8988T (cell line): ENCODE data around the gene CLN6.
"Not testable (repeated sequence)": the region's sequence is repeated elsewhere in the genome, so short reads cannot be mapped to it uniquely, and the experiment has no call there.

Source experiments
- DNase-seq: peaks from one replicate; pipeline ENCODE4 v3.0.0; 2011

CLN6 gene

GRCh38 chr15:68252925-68253534, 23.5 kb upstream of the CLN6 start:
- DNase-seq: no peak

- DNase-seq: no peak
Observed at GRCh38 chr15:68249058-68249713, 19.7 kb upstream of the CLN6 start.

GRCh38 chr15:68244235-68244634, 14.7 kb upstream of the CLN6 start:
- no peak for DNase-seq

DNA sequence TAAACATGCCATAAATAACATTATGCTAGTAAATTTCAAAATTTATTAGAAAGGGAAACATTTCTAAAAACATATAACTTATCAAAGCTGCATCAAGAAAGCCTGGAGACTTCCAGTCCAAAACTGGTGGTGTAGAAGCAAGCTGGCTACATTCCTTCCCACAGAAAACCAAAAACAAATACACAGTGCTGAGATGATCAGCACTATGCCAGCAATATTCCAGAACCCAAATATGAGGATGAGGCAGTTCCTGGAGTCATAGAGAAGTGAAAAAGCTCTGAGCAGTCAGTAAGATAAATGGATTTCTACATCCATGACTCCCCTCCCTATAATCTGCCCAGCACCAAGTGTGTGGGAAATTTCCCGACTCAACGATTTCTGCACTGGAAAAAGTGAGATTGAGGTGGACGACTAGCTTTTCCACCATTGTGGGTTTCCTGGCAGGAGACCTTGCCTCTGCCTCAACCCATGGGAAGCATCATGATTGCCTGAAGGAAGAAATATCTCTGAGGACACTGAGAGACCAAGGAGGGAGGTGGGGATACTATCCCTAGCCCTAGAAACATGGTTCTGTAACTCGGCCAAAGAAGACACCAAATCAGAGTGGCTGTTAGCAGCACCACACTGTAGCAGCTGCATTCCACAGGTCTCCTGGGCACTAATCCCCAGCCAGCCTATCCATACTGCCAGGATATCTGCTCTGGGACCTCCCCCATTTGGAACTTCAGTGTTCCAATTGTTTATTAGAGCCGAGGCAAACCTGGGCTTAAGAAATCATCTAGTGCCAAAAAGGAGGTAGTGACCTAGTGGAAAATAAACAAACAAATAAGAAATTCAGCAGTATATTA, 11.8 kb upstream of the CLN6 start:
- DNase-seq: no peak

- no peak for DNase-seq
Observed at GRCh38 chr15:68239025-68239424, 9.5 kb upstream of the CLN6 start.

- no peak for DNase-seq
Observed at GRCh38 chr15:68235022-68235421, 5.5 kb upstream of the CLN6 start.

DNA sequence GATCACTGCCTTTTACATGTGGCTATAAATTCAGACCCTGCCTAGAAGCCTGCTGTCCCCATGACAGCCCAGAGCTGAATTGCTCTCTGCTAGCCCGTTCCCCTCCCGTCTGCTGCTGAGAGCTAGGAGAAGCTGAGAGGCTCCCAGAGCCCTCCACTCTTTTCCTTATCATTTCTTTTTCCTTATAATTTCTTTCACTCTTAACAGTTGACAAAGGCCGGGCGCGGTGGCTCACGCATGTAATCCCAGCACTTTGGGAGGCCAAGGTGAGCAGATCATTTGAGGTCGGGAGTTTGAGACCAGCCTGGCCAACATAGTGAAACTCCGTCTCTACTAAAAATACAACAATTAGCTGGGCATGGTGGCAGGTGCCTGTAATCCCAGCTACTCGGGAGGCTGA, 5.0 kb upstream of the CLN6 start:
- DNase-seq: not testable (repeated sequence)

GRCh38 chr15:68234060-68234459, 4.5 kb upstream of the CLN6 start:
- DNase-seq: no peak

DNA sequence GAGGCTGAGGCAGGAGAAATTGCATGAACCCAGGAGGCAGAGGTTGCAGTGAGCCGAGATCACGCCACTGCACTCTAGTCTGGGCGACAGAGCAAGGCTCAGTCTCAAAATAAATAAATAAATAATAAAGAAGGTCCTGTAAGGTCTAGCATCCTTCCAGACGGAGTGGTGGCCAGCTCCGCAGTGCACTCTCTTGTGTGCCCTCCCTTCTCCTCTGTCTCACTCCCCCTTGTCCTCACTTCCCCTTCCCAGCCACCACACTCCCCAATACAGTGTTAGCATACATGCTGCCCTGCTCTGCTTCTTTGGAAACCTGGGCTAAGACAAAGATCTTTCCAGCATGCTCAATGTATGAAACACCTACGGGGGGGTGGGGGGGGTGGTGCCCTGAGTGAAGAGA, 3.4 kb upstream of the CLN6 start:
- DNase-seq: no peak

GRCh38 chr15:68232449-68232848, 2.9 kb upstream of the CLN6 start:
- DNase-seq: no peak

DNA sequence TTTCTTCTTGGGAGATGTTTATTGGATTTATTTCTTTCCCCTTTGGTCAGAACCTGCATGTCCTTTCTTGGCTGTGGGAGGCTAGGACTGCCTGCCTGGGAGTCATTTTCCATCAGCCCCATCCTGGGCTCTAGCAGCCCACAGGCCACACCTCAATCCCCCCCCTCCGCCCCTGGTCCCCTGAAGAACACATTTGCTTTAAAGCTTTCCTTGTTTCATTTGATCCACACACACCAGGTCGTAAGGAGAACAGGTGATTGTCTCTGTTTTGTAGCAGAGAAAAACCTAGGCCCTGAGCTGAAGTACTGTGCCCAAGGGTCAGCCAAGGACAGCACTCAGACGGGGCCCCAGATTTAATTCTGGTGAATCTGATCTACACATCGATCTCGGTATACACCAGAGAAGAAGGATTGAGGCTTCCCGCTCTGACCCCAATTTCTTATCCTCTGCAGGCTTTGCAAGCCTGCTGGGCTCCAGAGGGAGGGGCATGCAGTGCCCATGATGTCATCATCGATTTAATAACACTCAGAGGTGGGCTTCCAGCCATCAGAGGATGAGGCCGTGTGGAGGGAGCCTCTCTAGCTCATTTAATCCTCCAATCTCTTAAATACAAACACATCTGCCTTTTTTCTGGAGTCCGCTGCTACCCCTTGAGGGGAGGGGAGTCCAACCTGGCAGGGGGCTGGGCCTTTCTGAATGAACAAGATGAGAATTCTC, 1.7 kb upstream of the CLN6 start:
- no peak for DNase-seq

DNA sequence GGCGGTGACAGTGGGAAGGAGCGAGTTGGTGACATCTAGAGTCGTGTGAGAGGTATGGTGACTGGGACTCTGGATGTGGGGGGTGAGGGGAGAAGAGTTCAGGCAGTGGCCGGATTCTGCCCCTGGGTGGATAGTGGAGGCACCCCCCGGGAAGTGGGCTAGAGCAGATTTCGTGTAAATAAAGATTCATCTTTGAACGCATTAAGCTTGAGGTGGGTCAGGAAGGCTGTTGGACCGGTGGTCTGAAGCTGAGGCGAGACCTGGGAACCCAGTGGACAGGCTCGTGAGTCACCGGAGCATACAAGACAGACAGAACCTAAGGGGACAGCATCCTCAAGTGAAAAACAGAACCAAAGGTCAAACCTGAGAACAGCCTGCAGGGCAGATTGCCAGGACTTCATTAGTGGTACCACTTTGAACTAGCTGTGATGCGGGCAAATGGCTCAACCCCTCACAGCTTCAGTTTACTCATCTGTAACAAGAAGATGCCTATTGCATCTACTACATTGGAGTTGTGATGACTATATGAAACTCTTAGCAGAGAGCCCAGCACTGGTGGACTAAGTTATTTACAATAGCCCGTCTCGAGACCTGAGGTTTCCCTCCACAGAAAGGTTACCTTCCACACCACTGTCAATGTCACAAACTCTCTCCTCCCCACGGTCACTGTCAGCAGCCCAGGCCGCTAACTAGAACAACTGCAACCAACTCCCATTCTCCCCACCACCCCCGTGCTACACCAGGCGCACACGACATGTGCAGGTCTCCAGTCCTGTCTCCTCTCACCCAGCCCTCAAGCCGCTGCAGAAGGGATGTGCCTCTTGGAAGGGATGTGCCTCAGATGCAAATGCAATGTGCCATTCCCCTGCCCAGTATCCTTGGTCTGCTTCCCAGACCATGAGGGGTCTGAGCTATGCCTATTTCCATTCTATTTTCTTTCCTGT, 901 bp upstream of the CLN6 start:
- DNase-seq: no peak

GRCh38 chr15:68228971-68229385, 550 bp downstream of the CLN6 start:
- DNase-seq: no peak

GRCh38 chr15:68228143-68228970, 1.2 kb downstream of the CLN6 start:
- no peak for DNase-seq

DNA sequence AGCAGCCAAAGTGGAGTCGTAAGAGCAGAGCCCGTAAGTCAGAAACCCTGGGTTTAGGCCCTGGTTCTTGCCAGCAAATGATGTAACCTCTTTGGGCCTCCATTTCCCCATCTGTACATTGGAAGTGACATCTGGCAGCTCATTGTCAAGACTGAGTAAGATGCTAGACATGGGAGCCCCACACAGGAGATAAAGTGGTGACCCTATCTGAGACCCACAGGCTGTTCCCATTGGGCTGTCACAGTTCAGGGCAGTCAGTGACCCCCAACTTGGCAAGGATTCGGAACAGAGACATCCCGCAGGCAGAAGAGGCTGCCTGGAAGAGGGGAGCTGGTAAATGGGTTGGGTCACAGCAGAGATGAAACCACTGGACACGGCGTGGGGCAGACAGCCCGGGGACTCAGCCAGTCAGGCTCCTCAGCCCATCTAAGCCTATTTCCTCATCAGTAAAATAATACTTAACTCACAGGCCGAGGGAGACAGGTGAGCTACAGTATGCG, 1.8 kb downstream of the CLN6 start:
- DNase-seq: no peak

DNA sequence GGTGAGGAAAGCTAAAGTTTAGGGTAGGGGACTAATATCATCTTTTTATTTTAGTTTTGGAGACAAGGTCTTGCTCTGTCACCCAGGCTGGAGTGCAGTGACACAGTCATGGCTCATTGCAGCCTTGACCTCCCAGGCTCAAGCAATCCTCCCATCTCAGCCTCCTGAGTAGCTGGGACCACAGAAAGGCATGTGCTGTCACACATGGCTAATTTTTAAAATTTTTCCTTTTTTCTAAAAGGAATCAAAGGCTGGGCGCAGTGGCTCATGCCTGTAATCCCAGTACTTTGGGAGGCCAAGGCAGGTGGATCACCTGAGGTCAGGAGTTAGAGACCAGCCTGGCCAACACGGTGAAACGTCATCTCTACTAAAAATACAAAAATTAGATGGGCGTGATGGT, 4.1 kb downstream of the CLN6 start:
- not testable (repeated sequence) for DNase-seq

GRCh38 chr15:68224546-68225250, 4.8 kb downstream of the CLN6 start:
- DNase-seq: no peak

DNA sequence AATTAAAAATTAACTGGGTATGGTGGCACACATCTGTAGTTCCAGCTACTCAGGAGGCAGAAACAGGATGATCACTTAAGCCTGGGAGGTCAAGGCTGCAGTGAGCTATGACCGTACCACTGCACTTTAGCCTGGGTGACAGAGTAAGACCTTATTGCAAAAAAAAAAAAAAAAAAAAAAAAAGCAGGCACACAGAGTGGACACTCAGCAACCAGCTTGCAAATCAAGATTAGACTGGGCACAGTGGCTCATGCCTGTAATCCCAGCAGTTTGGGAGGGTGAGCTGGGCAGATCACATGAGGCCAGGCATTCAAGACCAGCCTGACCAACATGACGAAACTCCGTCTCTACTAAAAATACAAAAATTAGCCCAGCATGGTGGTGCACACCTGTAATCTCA, 5.4 kb downstream of the CLN6 start:
- no peak for DNase-seq

- DNase-seq: no peak
Observed at GRCh38 chr15:68223171-68223570, 6.4 kb downstream of the CLN6 start.

- not testable (repeated sequence) for DNase-seq
Observed at GRCh38 chr15:68222432-68222743, 7.1 kb downstream of the CLN6 start.
